Measurements from ENCODE around the gene RXRB.
"Not testable (repeated sequence)": the region's sequence is repeated elsewhere in the genome, so short reads cannot be mapped to it uniquely, and the experiment has no call there.

RXRB gene

GRCh38 chr6:33160728-33161344 is 39.6 kb downstream of the RXRB start:
- no peak for DNase-seq

- no peak for DNase-seq
Observed at GRCh38 chr6:33160096-33160495, 40.4 kb downstream of the RXRB start.

GRCh38 chr6:33156964-33157363 is 43.5 kb downstream of the RXRB start:
- no peak for DNase-seq

GRCh38 chr6:33156561-33156960 is 43.9 kb downstream of the RXRB start:
- no peak for DNase-seq

GRCh38 chr6:33154349-33154748 is 46.1 kb downstream of the RXRB start:
- no peak for DNase-seq

GRCh38 chr6:33151050-33151449 is 49.4 kb downstream of the RXRB start:
- no peak for DNase-seq

- DNase-seq, result not testable (repeated sequence)
Observed at GRCh38 chr6:33150560-33150959, 49.9 kb downstream of the RXRB start.

- DNase-seq, result no peak
Observed at GRCh38 chr6:33147807-33148666, 52.4 kb downstream of the RXRB start.

GRCh38 chr6:33144373-33144772 is 56.1 kb downstream of the RXRB start:
- DNase-seq, result no peak
